HG03378 (cell line): Measurements from ENCODE around the gene GNAQ.

Source experiments
- ATAC-seq: cut with Tn5 transposase; IDR thresholded peaks from one replicate; pipeline ENCODE4 v1.9.1; 2021; ENCODE audit warnings: mild to moderate bottlenecking, moderate library complexity; ENCODE audit not compliant: unreplicated experiment

Gene GNAQ

GRCh38 chr9:77677957-77678535 is 353.6 kb downstream of the GNAQ start:
- ATAC-seq: no peak

- no peak for ATAC-seq
Measured at GRCh38 chr9:77677397-77677796, 354.2 kb downstream of the GNAQ start.

- no peak for ATAC-seq
Measured at GRCh38 chr9:77673941-77674791, 357.4 kb downstream of the GNAQ start.

GRCh38 chr9:77672183-77672582 is 359.4 kb downstream of the GNAQ start:
- ATAC-seq: no peak

GRCh38 chr9:77667151-77667550 is 364.5 kb downstream of the GNAQ start:
- no peak for ATAC-seq
